WERI-Rb-1 (cell line): ENCODE measurements around the gene HENMT1.
"Not testable (repeated sequence)": the region's sequence is repeated elsewhere in the genome, so short reads cannot be mapped to it uniquely, and the experiment has no call there.

Source experiments
- DNase-seq: peaks from one replicate; pipeline ENCODE4 v3.0.0-alpha.2; 2020
- H3K27ac ChIP-seq: fragments of 250-450 bp; sonication (Bioruptor Pico); 2 replicates; pipeline ENCODE4 v1.5.1; 2020; ENCODE audit warnings: mild to moderate bottlenecking, moderate library complexity
- H3K27me3 ChIP-seq: fragments of 250-450 bp; sonication (Bioruptor Pico); 2 replicates; pipeline ENCODE4 v1.5.1; 2021; ENCODE audit warnings: mild to moderate bottlenecking, low read depth, moderate library complexity; ENCODE audit not compliant: insufficient read depth, severe bottlenecking
- H3K36me3 ChIP-seq: fragments of 250-450 bp; sonication (Bioruptor Pico); 2 replicates; pipeline ENCODE4 v1.5.1; 2020; ENCODE audit warnings: mild to moderate bottlenecking, moderate library complexity
- H3K4me3 ChIP-seq: 2 replicates; pipeline ENCODE4 v1.5.1; 2011; ENCODE audit warnings: low read depth, mild to moderate bottlenecking, control low read depth, low read length
- H3K9me3 ChIP-seq: fragments of 250-450 bp; sonication (Bioruptor Pico); 2 replicates; pipeline ENCODE4 v1.5.1; 2021; ENCODE audit warnings: mild to moderate bottlenecking, moderate library complexity; ENCODE audit not compliant: severe bottlenecking
- CTCF ChIP-seq: IDR thresholded peaks from 2 replicates; pipeline ENCODE4 v1.5.1; 2011; ENCODE audit warnings: low read depth, mild to moderate bottlenecking, control low read depth, inconsistent platforms, low read length

Gene HENMT1

GRCh38 chr1:108691942-108692723 lies 31.2 kb upstream of the HENMT1 start, which contains the start of gene PRPF38B:
Gene PRPF38B, plus strand, starts transcription at chr1:108692310. Its CDS starts 282 bp downstream, at chr1:108692592.
- Histone ChIP-seq H3K9me3 (no peaks in the 10 kb centered on the region), H3K4me3 (peak within 1 kb of the TSS; percentile 99), H3K36me3 (peaks cover 41% of the 10 kb centered on the region), H3K27me3 (no peaks in the 10 kb centered on the region), H3K27ac (peak within 1 kb of the TSS; percentile 97)
- peak; percentile 94 for DNase-seq
- no peak for TF ChIP-seq CTCF

DNA sequence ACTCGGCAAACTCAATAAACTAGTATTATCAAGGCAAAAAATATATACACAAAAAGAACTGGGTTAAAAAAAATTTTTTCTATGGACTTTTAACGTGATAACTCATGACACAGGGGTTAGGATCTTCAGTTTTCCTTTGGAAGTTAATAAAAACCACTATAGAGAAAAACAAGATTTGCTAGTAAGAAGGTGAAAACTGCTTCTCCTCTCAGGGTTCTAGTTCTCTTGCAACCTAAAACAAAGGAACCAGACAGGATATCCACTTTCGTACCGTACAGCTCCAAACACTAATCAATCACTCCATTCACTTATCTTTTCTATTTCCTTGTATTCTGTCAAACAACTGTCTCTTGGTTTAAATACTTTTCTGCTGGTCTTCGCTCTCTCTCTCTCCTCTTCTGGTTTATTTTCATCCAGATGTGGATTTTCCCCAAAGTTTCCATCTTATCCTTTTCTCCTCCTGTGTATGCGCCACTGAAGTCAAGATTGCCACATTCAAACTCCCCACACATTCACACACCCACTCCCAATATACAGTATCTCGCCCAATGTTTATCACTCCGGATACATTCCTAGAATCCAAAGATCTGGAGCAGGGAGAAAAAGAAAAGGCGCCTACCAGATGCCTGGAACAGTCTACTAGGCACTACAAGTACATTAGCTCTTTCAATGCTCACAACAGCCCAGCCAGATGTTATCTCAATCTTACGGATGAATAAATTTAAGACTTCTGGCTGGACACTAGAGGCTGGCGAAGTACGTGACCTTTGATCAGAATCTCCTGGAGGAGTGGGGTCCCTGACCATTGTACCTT lies 30.4 kb upstream of the HENMT1 start:
- Histone ChIP-seq H3K27me3 (no peaks in the 10 kb centered on the region), H3K36me3 (peaks cover 33% of the 10 kb centered on the region), H3K27ac (peak overlapping the region; percentile 97), H3K4me3 (peak overlapping the region; percentile 99), H3K9me3 (no peaks in the 10 kb centered on the region)
- no peak for TF ChIP-seq CTCF
- DNase-seq, result no peak

DNA sequence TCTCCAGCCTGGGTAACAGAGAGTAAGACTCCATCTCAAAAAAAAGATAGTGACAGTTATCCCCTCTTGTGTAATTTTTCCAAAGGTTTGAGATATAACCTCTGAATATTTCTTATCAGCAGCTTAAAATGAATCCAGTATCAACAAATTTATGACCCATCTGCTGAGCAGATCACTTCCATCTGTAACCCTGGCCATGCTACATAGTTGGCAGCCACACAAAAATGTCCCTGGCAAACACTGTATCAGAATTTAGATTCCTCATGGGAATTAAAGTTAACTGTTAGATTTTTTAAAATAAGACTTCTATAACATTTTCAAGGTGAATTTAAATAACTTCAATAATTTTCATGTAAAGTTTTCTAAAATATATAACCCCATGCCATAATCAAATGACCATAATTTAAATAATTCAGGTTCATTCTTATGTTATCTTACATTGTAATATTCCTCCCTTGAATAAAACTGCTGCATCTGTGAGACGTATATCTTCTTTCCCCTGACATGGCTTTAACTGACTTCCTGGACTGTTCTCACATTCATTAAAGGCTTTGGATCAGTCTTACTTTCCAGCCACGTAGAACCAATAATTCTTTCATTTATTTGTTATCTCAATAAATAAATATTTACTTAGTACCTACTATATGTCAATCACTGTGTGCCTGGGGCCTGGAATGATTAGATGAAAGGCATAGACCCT lies 25.9 kb upstream of the HENMT1 start:
- Histone ChIP-seq H3K27ac (no peak overlapping the region), H3K4me3 (no peak overlapping the region), H3K9me3 (no peaks in the 10 kb centered on the region), H3K27me3 (no peaks in the 10 kb centered on the region), H3K36me3 (peaks cover under 1% of the 10 kb centered on the region; the same call in 1 of the 2 replicates)
- no peak for DNase-seq
- no peak for TF ChIP-seq CTCF

GRCh38 chr1:108685529-108685928 lies 24.6 kb upstream of the HENMT1 start:
- H3K27me3 ChIP-seq, result no peaks in the 10 kb centered on the region
- DNase-seq, result no peak
- H3K9me3 ChIP-seq, result no peaks in the 10 kb centered on the region
- no peak for TF ChIP-seq CTCF
- H3K4me3 ChIP-seq, result no peak overlapping the region
- no peak overlapping the region for H3K27ac ChIP-seq
- no peaks in the 10 kb centered on the region for H3K36me3 ChIP-seq

GRCh38 chr1:108681701-108682100 lies 20.8 kb upstream of the HENMT1 start:
- H3K27ac ChIP-seq, DNase-seq, H3K9me3 ChIP-seq, H3K36me3 ChIP-seq, H3K27me3 ChIP-seq, H3K4me3 ChIP-seq: not testable (repeated sequence)
